Measurements from ENCODE around the gene EP400.

EP400 gene

DNA sequence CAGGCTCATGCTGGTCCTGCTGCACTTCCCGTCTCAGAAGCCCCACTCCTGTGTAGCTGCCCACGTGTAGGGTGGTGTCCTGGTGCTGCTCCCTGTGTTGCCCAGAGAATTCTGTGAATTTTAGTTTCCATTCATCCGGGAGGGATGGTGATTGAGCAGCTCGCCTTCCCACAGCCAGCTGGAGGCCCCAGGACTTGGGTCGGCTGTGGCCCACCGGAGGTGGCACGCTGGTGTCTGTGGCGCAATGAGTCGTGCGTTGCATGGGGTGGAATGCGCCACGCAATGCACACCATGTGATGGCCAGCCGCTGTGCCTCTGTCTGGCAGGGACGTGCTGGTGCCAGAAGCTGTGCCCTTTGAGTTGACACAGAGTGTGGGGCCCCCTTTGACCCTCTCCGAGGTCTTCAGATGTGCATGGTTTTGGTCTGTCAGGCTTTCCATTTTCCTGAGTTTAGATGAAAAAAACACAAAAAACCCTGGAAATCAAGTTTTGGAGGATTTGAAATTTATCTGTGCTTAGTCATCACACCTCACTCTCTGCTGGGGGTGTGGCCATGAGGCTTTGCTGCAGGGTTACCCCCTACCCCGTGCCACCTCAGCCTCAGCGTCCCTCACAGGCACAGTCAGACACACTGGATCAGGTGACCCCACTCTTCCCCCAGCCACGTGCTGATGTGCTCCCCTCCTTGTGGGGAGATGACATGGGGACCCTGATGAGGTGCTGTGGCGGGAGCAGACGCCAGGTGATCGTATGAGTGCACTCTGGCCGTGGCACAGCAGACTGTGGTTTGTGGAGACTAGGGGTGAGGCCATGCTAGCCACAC is 64.6 kb downstream of the EP400 start:
- no peak for FAIRE-seq
- TF ChIP-seq, protein P1, sequence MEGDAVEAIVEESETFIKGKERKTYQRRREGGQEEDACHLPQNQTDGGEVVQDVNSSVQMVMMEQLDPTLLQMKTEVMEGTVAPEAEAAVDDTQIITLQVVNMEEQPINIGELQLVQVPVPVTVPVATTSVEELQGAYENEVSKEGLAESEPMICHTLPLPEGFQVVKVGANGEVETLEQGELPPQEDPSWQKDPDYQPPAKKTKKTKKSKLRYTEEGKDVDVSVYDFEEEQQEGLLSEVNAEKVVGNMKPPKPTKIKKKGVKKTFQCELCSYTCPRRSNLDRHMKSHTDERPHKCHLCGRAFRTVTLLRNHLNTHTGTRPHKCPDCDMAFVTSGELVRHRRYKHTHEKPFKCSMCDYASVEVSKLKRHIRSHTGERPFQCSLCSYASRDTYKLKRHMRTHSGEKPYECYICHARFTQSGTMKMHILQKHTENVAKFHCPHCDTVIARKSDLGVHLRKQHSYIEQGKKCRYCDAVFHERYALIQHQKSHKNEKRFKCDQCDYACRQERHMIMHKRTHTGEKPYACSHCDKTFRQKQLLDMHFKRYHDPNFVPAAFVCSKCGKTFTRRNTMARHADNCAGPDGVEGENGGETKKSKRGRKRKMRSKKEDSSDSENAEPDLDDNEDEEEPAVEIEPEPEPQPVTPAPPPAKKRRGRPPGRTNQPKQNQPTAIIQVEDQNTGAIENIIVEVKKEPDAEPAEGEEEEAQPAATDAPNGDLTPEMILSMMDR (IDR thresholded peaks at IDR 0.05; ENCODE audit: insufficient read depth, missing control alignments), result no peak
- no peak for DNase-seq (ENCODE audit: insufficient read length, low spot score)

GRCh38 chr12:132014915-132015280 is 65.2 kb downstream of the EP400 start:
- no peak for FAIRE-seq
- TF ChIP-seq, protein P1 (IDR thresholded peaks at IDR 0.05; ENCODE audit: insufficient read depth, missing control alignments), result no peak

GRCh38 chr12:132015686-132016430 is 66.1 kb downstream of the EP400 start:
- no peak for FAIRE-seq
- no peak for DNase-seq (ENCODE audit: insufficient read length, low spot score)
- TF ChIP-seq, protein P1 (IDR thresholded peaks at IDR 0.05; ENCODE audit: insufficient read depth, missing control alignments), result no peak

More at GRCh38 chr12:132014915-132015280, 65.2 kb downstream of the EP400 start:
- DNase-seq (ENCODE audit: insufficient read length, low spot score), result no peak

- no peak for FAIRE-seq
- DNase-seq (ENCODE audit: insufficient read length, low spot score), result no peak
Measured at GRCh38 chr12:132018193-132018916, 68.6 kb downstream of the EP400 start.

DNA sequence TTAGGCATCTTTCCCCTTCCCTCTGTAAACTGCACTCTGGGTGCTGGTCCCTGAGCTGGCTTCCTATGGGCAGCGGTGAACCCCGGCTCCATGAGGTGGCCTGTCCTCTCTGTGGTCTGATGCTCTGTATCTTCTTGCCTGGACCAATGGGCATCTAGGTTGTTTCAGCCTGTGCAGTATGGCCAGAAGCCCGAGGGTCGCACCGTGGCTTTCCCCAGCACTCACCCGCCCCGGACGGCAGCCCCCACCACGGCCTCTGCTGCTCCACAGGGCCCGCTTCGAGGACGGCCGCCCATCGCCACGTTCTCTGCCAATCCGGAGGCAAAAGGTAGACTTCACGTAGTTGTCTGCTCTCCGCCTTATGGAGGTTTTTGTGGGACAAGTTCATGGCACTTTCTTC is 70.1 kb downstream of the EP400 start:
- DNase-seq (ENCODE audit: insufficient read length, low spot score) (no peak), FAIRE-seq (no peak)
- TF ChIP-seq, protein P1 (IDR thresholded peaks at IDR 0.05; ENCODE audit: insufficient read depth, missing control alignments), result no peak

More at GRCh38 chr12:132018193-132018916, 68.6 kb downstream of the EP400 start:
- TF ChIP-seq, protein P1 (IDR thresholded peaks at IDR 0.05; ENCODE audit: insufficient read depth, missing control alignments), result no peak

DNA sequence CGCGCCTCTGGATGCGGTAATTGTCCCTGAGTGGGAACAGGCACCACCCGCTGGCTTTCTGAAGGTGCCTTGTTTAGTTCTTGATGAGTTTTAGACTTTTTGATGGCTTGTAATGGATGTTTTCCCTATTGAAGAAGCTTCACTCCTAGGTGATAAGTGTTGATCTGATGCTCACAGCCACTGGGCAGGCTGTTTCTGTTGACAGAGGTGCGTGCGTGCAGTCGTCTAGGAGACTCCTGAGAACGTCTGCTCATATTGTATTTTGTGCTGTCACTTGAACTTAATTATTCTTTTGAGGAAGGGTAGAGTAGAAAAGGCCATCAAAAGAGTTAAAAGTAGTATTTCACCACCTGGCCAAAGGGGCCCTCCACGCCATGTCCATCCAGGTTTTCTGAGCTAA is 70.5 kb downstream of the EP400 start:
- FAIRE-seq, result no peak

More for the DNA sequence above, 70.5 kb downstream of the EP400 start:
- TF ChIP-seq, protein P1 (IDR thresholded peaks at IDR 0.05; ENCODE audit: insufficient read depth, missing control alignments), result no peak
- DNase-seq (ENCODE audit: insufficient read length, low spot score), result no peak
